ENCODE data around the gene XRRA1. TPM values are rescaled to one million over a fixed set of nuclear protein-coding genes. Genes with fewer than 3 reads are reported as not detected.

Gene XRRA1
- total and polyA plus RNA-seq, 12 donors, result 1.8 to 22.8 (median 9.6) TPM

- no peak for DNase-seq
These were observed 139.1 kb downstream of the XRRA1 start for GRCh38 chr11:74809801-74810200.

GRCh38 chr11:74806267-74806666 is 142.6 kb downstream of the XRRA1 start:
- DNase-seq, result no peak
- H3K27me3 ChIP-seq, result no peaks in the 10 kb centered on the region
- intact Hi-C loops (cut with DNase I), result no loop called here
- no peak overlapping the region for H3K4me3 ChIP-seq
- peak in 7 of 8 donors; percentile 34 to 89 (median 77) for ATAC-seq
- peaks cover 0 to 13% (median 0%) of the 10 kb centered on the region in 9 donors for H3K36me3 ChIP-seq
- no peak for TF ChIP-seq CTCF (IDR thresholded peaks at IDR 0.05)
- peaks cover 0 to 34% (median 13%) of the 10 kb centered on the region in 9 donors for H3K4me1 ChIP-seq
- H3K27ac ChIP-seq, result no peak overlapping the region
- H3K9me3 ChIP-seq, result no peaks in the 10 kb centered on the region
- WGBS, 2 donors, result 56 to 68% methylated on average over 3 of the region's 3 CpGs

More at GRCh38 chr11:74809801-74810200, 139.1 kb downstream of the XRRA1 start:
- no peaks in the 10 kb centered on the region for H3K27me3 ChIP-seq
- peaks cover 0 to 41% (median 0%) of the 10 kb centered on the region in 9 donors for H3K36me3 ChIP-seq
- no peak for TF ChIP-seq CTCF (IDR thresholded peaks at IDR 0.05)
- intact Hi-C loops (cut with DNase I), result no loop called here
- no peak overlapping the region for H3K4me3 ChIP-seq
- H3K4me1 ChIP-seq, result peaks cover 0 to 36% (median 13%) of the 10 kb centered on the region in 9 donors
- ATAC-seq, result no peak
- H3K27ac ChIP-seq, result no peak overlapping the region
- H3K9me3 ChIP-seq, result no peaks in the 10 kb centered on the region

GRCh38 chr11:74791333-74792100 is 157.4 kb downstream of the XRRA1 start:
- 87 to 88% methylated on average over 9 of the region's 9 CpGs for WGBS, 2 donors
- H3K27me3 ChIP-seq, result no peaks in the 10 kb centered on the region

More at GRCh38 chr11:74791333-74792100, 157.4 kb downstream of the XRRA1 start:
- H3K9me3 ChIP-seq, result no peaks in the 10 kb centered on the region
- H3K36me3 ChIP-seq, result peaks cover 0 to 70% (median 22%) of the 10 kb centered on the region in 9 donors
- no peak for TF ChIP-seq CTCF (IDR thresholded peaks at IDR 0.05)
- no peak overlapping the region for H3K27ac ChIP-seq
- no peaks in the 10 kb centered on the region for H3K4me1 ChIP-seq
- peak in 2 of 8 donors; percentile 21 to 41 for ATAC-seq
- H3K4me3 ChIP-seq, result no peak overlapping the region
- no peak for DNase-seq
- intact Hi-C loops (cut with DNase I), result no loop called here

Other genes with a start within 250 kb of the XRRA1 start
- gene CHRDL2, start 217.7 kb downstream of the XRRA1 start, total RNA-seq, result 10 to 100 TPM in 3 of 10 donors, 1 to 10 TPM in 6, under 1 TPM in 1; 1.00 to 19.7 (median 6.7) TPM
- 1 to 10 TPM; 4.0 to 8.4 TPM for gene CHRDL2, start 217.7 kb downstream of the XRRA1 start, polyA plus RNA-seq
- gene RNF169, start 200.2 kb downstream of the XRRA1 start, total RNA-seq, result 10 to 100 TPM in 9 of 10 donors, 1 to 10 TPM in 1; 9.0 to 14.0 (median 11.2) TPM
- 1 to 10 TPM; 2.3 to 2.4 TPM for gene RNF169, start 200.2 kb downstream of the XRRA1 start, polyA plus RNA-seq
- 100 to 1,000 TPM in 5 of 10 donors, 10 to 100 TPM in 5; 78.4 to 128 (median 99.5) TPM for gene SPCS2, start 175 bp upstream of the XRRA1 start, total RNA-seq
- 100 to 1,000 TPM; 116 to 143 TPM for gene SPCS2, start 175 bp upstream of the XRRA1 start, polyA plus RNA-seq
- 10 to 100 TPM in 4 of 10 donors, 1 to 10 TPM in 6; 3.4 to 16.1 (median 9.9) TPM for gene NEU3, start 39.8 kb upstream of the XRRA1 start, total RNA-seq
- 1 to 10 TPM; 2.6 to 6.3 TPM for gene NEU3, start 39.8 kb upstream of the XRRA1 start, polyA plus RNA-seq
- gene OR2AT4, start 147.8 kb upstream of the XRRA1 start, total RNA-seq, result not detected
- not detected for gene OR2AT4, start 147.8 kb upstream of the XRRA1 start, polyA plus RNA-seq
- 10 to 100 TPM; 10.7 to 69.0 (median 18.0) TPM for gene SLCO2B1, start 202.0 kb upstream of the XRRA1 start, total RNA-seq
- 1 to 10 TPM; 5.2 to 7.2 TPM for gene SLCO2B1, start 202.0 kb upstream of the XRRA1 start, polyA plus RNA-seq